Measurements from ENCODE around the gene PTMS.

DNA sequence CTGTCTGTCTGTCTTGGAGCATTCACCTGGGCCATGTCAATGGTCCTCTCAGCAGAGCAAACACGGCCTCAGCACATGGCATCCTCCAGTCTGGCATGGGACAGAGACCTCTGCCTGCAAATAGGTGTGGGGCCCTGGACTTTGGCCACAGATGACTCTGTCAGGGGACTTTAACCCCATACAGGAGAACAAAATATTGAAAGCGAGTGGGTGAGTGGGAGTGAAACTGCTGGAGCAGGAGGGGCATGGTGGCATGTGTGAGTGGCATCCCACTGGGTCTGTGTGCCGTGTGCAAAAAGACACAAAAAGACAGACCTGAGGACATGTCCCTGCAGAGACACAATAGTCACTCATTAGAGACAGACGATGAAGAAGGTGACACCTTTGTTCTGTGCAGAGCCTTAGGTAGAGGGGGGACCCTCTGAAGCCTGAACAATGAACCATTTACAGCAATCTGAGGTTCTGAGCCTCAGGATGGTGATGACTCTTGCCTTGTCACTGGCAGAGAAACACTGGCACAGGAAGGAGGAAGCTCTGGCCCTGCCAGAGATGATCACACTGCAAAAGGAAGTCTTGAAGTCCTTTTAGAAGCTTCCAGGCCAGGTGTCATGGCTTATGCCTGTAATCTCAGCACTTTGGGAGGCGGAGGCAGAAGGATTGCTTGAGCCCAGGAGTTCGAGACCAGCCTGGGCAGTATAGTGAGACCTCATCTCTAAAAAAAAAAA lies 13.7 kb downstream of the PTMS start:
- TF ChIP-seq, protein P1, sequence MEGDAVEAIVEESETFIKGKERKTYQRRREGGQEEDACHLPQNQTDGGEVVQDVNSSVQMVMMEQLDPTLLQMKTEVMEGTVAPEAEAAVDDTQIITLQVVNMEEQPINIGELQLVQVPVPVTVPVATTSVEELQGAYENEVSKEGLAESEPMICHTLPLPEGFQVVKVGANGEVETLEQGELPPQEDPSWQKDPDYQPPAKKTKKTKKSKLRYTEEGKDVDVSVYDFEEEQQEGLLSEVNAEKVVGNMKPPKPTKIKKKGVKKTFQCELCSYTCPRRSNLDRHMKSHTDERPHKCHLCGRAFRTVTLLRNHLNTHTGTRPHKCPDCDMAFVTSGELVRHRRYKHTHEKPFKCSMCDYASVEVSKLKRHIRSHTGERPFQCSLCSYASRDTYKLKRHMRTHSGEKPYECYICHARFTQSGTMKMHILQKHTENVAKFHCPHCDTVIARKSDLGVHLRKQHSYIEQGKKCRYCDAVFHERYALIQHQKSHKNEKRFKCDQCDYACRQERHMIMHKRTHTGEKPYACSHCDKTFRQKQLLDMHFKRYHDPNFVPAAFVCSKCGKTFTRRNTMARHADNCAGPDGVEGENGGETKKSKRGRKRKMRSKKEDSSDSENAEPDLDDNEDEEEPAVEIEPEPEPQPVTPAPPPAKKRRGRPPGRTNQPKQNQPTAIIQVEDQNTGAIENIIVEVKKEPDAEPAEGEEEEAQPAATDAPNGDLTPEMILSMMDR (conservative IDR thresholded peaks at IDR 0.05), result no peak
- TF ChIP-seq EZH2 (IDR thresholded peaks at IDR 0.05; ENCODE audit: low read depth), result no peak

All from PC-9 (cell line).